Sigmoid colon (tissue), 4 donors: Measurements from ENCODE around the gene TCP1.

Experiments used
- CTCF ChIP-seq, 4 experiments: fragments of 450-650 bp in 3 of 4; fragments of 200-600 bp in 1 of 4; IDR thresholded peaks; one replicate each; pipeline ENCODE4 v1.5.1; 2016 to 2019; ENCODE audit warnings: antibody characterized with exemption in 4 of 4, mild to moderate bottlenecking in 3 of 4, moderate library complexity in 2 of 4
- EP300 ChIP-seq, 4 donors: sonication (generic); formaldehyde crosslinking; IDR thresholded peaks; one replicate each; pipeline ENCODE4 v1.6.1; 2017; ENCODE audit warnings: antibody characterized with exemption in 4 of 4
- POLR2A ChIP-seq, 2 donors: fragments of 450-650 bp; IDR thresholded peaks; one replicate each; pipeline ENCODE4 v1.6.1; 2016; ENCODE audit warnings: antibody characterized with exemption in 2 of 2, mild to moderate bottlenecking in 2 of 2, moderate library complexity in 2 of 2
- POLR2AphosphoS5 ChIP-seq, 4 donors: sonication (generic); formaldehyde crosslinking; IDR thresholded peaks; one replicate each; pipeline ENCODE4 v1.6.1; 2017; ENCODE audit warnings: antibody characterized with exemption in 4 of 4

DNA sequence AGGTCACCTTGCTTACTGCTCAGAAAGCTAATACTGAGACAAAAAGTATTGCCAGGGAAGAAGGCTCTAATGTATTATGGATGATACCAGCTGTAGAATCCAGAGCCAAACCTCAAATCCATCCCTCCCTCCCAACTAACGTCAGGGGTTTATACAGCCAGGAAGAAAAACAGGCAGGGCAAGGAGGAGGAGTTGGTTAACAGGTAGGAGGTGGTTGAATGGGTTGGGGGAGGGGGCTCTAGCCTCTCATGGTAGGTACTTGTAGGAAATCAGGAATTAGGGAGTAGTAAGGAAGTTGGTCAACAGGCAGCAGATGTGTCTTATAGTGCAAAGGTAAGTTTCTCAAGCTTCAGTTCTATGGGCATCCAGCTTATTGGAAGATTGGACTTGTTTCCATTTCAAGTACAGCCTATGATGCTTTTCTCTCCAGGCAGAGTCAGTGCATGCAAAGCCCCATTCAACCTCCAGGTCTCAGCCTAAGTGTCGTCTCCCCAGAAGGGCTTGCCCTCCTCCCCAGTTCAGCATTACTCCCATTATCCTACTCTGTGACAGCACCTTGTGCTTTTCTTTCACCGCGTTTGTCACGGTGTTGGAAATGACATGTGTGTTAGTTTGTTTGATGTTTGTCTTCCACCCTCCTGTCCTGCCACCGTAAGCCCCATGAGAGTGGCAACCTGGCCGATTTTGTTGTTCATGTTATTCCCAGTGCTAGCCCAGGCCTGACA is 48.8 kb upstream of the TCP1 start:
- TF ChIP-seq CTCF (IDR thresholded peaks at IDR 0.05) (no peak), EP300 (IDR thresholded peaks at IDR 0.05) (no peak), POLR2A (IDR thresholded peaks at IDR 0.05) (no peak), POLR2AphosphoS5 (IDR thresholded peaks at IDR 0.05) (no peak)
